LoVo (cell line): ENCODE measurements around the gene KIZ.
"Not testable (repeated sequence)": the region's sequence is repeated elsewhere in the genome, so short reads cannot be mapped to it uniquely, and the experiment has no call there.

Source experiments
- DNase-seq: peaks from one replicate; pipeline ENCODE4 v3.0.0-alpha.2; 2016; ENCODE audit warnings: low spot score

The KIZ gene

DNA sequence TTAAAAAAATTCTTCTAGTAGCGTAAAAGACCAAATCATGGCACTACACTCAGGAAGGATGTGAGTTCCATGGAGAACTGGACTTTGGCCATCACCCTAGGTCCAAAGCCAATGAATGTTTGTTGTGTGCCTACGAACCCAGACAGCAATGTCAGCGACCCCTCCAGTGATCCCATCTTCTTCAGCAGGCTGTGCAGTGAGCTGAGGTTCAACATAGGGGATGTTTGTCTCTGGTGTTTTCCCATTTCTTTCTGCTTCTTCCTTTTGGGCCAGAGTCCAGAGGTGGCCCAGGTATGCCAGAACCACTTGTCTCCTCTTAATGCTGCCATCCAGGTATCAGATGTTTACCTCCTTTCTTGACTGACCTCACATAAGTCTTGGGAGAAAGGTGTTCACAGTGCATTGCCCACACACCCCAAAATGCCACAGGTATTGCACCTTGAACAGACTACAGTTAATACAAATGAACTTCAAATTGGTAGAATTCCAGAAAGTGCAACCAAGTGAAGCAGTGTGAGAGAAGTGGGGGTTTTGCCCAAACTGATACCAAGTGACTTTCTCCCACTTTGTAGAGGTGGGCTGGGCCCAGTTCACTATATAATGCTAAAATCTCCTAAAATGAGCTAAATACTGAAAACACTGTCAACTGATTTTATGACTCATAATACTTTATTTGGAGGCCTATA is 14.1 kb downstream of the KIZ start:
- no peak for DNase-seq

DNA sequence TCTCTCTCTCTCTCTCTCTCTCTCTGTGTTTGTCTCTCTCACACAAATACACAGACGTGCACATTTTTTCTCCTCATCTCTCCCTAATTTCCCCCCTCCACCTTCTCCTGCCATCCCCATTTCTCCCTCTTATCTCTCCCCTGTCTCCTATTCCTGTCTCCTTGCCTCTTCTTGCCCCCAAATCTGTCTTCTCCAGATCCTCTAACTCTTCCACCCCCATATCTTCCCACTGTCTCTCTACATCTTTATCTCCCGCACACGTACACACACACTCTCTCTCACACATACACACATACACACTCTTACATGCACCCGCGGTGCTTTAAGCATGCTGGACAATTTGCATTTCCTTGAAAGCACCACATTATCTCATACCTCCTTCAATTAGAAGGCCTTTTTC is 15.9 kb downstream of the KIZ start:
- no peak for DNase-seq

DNA sequence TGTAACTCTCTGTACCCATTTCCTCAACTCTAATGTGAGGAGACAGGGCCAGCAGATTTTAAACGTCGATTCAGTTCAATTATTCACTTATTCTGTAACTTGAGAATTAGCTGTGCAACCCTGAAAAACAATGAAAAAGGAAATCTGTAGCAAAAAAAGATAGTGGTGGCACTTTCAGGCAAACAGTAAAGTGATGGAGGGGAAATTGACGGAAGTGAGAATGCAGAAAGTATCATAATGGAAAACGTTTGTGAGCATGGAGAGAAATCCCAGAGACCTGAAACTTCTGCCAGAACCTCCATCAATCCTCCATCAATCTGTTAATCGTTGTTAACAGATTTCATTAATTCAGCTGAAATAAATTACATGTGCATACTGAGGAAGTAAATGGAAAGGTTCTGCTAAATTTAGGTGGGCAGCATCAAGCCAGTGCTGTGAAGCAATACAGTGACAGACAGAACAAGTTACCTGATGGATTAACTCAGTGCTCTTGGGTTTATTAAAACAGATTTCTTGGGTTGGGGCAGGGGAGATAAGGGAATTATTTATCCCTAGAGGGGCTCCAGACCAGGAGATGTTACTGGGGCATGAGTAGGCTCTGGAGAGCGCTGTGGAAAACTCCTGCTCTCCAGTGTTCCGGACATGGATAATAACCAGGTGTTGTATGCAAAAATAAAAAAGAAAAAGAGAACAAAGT is 17.5 kb downstream of the KIZ start:
- no peak for DNase-seq

DNA sequence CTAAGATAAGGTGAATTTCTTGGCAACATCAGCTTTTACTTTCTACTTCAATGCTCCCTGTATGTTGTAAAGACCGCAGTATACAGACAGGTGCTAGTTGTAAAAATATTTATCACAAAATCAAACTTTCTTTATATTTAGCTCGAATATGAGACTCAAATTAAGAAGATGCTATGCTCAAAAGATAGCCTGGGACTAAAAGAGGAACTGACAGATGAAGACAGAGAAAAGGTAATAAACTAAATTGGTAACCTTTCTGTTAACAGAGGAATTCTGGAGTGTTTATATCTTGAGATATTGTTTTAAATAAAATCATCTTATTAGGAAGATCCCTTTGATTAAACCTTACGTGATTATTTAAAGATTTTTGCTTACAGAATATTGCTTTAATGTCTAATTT is 19.5 kb downstream of the KIZ start:
- no peak for DNase-seq

DNA sequence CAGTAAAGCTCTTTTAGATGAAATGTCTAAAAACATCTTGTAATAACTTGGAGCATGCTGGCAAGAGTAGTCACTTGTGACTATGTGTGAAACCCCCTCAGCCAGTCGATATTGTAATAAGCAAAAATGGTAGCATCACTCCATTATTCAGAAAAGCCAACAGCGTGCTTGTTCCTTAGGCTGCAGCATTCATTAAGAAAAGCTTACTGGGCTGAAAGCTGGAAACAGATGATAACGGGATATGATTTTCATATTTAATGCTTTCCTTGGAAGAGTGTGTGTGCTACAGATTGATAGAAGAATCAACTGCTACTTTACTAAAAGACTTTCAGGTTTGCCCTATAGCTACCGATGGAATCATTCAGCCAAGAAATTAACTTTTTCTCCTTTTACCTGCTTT is 20.3 kb downstream of the KIZ start:
- DNase-seq: no peak

DNA sequence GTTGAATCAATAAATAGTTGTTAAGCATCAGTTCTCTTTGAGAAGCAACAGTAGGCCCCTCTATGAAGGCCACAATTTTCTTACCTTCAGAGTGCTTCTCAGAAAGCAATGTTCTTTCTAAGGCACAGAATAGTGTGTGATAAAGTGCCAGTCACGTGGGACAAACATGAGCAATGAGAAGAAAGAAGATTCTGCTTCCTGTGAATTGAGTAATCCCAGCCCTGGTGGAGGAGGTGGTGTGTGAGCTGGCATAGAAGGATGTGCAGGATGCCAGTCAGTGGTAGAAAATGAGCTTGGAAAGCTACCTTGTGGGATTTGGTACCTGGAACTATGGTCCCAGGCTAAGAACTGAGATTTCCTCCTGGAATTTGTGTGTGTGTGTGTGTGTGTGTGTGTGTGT is 21.7 kb downstream of the KIZ start:
- no peak for DNase-seq

DNA sequence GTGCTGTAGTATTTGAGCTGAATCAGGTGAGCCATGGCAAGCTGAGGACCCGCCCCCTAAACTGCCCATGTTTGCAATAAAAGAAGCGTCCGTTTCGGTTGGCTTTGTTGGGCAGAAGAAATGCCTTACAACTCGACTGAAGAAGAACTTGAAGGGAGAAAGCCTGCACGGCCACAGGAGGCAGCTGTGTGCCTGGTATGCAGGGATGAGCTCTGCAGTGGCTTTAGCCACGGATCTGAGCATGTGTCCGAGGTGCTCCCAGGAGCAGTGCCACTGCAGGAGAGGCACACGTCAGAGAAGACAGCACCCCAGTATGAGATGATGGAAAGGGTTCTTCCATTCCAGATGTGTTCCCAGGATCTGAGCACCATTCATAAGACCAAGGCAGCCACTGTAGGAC is 23.5 kb downstream of the KIZ start:
- no peak for DNase-seq

DNA sequence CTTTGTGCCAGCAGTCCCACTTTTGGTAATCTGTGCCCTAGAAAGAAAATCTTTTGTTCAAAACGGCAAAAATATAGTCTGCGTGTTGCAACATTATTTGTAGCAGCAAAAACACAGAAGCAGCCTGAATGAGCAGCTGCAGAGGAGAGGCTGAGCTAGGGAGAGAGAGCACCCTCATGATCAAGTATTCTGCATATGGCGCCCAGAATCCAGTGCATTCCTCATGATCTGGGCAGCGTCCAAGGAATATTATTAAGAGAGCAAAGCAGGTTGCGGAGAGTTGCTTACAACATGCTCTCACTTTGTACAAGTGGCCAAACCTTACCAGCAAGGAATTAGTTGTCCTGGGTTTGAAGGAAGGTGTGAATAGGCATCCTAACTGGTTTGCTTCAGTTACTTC is 25.9 kb downstream of the KIZ start:
- no peak for DNase-seq

DNA sequence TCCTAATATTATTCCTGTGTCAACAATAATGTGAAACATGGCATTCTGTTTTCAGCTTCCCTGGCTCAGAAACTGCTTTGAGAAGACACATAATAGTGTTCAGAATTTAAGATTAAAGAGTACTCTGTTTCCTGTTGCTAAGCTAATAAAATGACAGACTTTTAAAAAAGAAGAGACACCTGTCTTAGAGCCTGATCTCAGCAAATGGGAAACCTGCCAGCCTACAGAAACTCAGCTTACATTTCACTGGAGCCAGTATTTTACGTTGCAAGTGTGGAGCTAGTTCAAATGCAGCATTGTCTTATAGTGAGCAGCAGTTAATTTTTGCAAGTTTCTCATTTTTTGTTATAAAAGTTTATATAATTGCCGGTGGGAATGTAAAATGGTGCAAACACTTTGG is 28.8 kb downstream of the KIZ start:
- DNase-seq: no peak

DNA sequence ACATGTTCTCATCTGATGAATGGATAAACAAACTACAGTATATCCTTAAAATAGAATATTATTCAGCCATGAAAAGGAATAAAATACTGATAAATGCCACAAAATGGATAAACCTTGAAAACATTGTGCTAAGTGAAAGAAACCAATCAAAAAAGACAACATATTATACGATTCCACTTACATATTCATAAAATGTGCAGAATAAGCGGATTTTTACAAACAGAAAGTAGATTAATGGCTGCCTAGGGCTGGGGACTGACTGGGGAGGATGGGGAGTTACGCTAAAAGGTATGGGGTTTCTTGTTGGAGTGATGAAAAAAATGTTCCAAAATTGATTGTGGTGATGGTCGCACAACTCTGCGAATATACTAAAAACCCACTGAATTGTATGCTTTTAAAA is 29.4 kb downstream of the KIZ start:
- no peak for DNase-seq

DNA sequence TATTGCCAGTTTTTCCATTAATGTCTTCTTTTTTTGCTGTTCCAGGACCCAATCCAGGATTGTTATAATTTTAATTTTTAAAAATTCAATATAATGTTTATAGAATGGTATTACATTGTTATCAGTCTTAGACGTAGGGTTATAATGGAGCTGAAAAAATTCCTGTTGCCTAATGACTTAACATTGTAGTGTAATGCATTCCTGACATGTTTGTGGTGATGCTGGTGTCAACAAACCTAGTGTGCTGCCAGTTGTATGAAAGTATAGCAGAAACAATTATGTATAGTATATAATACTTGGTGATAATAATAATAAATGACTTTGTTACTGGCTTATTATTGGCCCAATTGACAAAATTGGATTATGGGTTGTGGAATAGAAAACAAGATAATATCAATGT is 30.4 kb downstream of the KIZ start:
- DNase-seq: no peak

DNA sequence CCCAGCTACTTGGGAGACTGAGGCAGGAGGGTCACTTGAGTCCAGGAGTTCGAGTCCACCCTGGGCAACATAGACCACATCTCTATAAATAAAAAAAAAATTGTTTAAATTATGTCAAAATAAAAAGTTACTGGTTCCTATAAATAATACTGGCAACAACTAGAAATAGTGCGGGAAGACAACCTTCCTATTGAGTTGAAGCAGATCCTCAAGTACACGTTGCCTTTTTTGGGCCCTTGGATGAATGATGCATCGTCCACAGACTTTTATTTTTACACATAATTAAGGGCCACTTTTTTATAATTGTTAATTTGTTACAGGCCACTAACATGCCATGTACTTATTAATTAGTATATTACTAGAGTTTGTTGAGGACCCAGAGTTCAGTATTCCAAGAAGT is 31.1 kb downstream of the KIZ start:
- no peak for DNase-seq

DNA sequence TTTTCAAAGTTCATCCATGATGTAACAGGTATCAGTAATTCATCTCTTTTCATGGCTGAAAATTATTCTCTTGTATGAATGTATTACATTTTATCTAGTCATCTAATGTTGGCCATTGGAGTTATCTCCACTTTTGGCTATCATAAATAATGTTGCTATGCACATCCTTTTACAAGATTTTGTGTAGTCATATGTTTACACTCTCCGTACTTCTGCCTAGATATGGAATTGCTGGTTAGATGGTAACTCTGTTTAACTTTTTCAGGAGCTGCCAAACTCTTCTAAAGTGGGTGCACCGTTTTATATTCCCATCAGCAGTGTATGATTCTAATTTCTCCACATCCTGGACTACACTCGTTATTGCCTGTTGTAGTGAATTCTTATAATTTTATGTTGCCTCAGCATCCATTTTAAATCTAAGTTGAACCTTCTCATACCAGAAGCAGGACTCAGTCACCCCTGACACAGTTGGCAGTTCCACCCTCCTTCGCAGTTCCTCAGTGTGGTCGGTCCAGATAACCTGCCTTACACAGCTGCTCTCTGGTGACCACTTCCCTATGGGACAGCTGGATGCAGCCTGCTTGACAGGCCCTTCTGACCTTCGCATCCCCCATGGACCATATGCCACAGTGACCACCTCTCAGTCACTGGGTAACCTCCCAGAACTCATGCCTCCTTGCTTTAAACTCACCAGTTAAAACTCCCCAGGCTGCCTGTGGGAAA is 33.9 kb downstream of the KIZ start:
- no peak for DNase-seq

DNA sequence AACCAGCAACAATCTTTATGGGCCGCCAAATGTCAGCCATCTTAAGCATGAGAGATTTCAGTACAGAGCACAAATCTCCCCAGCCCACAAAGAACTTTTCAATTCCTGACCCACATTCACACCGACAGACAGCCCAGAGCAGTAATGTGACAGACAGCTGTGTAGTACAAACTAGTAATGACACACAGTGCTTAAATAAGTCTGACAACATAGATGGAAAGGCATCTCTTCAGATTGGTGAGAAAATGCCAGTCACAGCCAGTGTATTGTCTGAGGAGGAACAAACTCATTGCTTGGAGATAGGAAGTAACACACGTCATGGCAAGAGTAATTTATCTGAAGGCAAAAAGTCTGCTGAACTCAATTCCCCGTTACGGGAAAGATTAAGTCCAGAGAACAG is 36.0 kb downstream of the KIZ start:
- DNase-seq: no peak

DNA sequence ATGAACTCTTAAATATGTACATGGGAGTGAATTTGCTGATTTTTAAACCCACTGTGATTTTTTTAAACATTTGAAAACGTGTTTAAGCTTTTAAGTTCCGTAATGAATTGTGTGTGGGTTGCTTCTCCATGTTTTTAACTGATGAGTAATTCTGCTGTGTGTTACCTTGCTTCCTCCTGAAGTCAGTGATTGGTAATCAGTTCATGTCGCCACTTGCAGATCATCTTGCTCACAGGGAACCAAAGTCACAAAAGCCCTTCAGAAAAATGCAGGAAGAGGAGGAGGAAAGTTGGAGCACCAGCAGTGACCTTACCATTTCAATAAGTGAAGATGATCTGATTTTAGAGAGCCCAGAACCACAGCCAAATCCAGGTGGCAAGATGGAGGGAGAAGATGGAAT is 36.7 kb downstream of the KIZ start:
- no peak for DNase-seq

DNA sequence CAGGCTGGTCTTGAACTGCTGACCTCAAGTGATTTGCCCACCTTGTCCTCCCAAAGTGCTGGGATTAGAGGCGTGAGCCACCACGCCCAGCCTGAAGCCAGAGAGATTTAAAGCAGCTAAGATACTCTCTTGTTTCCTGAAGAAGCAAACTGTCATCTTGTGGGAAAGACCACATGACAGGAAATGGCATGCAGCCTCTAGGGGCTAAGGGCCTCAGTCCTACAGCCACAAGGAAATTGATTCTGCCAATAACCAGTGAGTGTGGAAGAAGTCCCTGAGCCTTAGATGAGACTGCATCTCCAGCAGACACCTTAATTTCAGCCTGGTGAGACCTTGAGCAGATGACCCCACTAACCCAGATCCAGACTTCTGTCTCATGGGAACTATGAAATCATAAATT is 40.9 kb downstream of the KIZ start:
- DNase-seq: no peak

DNA sequence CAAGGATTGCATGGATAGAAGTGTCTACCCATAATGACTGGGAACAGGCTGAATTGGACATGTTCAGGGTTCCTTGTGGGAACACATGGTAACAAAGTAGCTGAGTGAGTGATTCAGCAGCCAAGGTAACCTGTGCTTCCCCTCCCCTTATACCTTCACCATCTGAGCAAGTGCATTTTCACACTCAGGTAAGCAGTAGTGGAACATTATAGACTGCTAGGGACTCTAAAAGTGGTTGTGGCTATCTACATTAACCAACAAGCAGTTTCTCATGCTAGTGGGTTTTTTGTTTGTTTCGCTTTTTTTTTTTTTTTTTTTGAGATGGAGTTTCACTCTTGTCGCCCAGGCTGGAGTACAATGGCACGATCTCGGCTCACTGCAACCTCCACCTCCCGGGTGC is 41.4 kb downstream of the KIZ start:
- no peak for DNase-seq

DNA sequence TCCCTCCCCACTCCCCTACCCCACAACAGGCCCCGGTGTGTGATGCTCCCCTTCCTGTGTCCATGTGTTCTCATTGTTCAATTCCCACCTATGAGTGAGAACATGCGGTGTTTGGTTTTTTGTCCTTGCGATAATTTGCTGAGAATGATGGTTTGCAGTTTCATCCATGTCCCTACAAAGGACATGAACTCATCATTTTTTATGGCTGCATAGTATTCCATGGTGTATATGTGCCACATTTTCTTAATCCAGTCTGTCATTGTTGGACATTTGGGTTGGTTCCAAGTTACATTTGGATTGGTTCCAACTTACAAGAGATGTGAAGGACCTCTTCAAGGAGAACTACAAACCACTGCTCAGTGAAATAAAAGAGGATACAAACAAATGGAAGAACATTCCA is 42.2 kb downstream of the KIZ start:
- not testable (repeated sequence) for DNase-seq

DNA sequence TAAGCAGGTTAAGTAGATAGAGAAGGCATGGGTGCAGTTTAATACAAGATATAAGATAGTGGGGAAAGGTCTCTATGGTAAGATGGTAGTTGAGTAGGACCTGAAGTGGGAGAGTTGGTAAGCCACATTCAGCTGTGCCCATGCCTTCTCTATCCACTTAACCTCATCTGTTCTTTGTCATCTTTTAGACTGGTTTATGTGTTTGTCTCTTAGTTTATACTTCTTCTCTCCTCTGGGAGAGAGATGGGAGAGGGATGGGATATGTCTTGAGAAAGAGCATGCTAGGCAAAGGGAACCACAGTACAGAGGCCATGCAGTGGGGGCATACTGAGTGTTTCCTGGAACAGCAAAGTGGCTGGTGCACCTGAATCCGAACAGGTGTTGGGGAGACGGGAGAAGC is 46.7 kb downstream of the KIZ start:
- DNase-seq: no peak

DNA sequence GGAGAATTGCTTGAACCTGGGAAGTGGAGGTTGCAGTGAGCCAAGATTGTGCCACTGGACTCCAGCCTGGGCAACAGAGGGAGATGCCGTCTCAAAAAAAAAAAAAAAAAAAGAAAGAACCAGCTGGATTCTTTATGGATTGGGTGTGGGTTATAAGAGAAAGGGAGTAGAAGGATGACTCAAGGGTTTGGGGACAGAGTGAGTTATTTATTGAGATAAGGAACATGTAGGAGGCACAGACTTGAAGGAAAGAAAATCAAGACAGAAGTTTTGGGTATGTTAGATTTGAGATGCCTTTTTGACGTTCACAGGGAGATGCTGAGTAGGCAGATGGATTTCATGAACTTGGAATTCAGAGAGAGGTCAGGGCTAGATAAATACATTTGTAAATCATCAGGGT is 47.6 kb downstream of the KIZ start:
- peak; percentile 6 for DNase-seq

DNA sequence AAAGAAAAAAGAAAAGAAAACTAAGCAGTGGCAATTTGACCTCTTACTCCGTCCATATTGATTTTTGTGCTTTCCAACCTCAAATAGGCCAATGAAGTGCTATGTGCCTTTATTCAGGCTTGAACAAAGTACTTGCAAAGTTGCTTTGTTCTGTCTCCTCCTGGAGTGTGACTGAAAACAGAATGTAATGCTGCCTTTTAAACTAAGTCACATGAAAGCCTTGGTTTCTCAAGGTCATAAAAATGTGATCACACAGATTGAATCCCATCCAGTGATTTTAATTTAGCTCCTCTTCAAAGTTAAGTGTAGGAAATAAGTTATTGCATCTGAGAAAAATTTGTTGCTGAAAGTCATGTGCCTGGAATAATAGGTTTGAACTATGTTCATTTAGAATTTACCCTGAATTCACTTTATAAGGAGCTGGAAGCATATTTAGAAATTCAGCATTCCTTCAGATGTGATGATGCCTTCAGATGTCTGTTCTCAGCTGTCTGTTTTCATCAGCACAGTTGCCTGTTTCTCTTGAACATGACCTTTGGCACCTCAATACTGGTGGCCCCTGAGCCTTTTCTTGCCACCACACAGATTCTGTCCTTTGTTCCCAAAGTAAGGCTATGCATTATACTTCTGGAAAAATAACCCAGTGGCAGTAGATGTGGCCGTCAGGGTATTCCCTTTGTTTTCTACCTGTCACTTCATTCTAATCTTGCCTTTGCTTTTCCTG is 48.8 kb downstream of the KIZ start:
- DNase-seq: no peak

DNA sequence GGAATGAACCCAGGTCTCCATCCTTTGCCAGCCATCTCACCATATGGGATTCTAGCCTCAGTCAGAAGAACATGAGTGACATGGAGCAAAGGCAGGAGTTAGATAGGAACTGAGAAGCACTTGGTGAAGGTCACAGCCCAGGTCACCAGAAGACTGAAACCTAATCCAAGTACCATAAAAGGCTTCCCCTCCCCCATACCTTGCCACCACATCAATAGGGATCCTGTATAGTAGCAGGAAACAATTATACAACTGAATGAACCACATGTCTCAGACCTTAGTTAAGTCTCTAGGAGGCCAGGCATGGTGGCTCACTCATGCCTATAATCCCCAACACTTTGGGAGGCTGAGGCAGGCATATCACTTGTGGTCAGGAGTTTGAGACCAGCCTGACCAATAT is 49.6 kb downstream of the KIZ start:
- no peak for DNase-seq

DNA sequence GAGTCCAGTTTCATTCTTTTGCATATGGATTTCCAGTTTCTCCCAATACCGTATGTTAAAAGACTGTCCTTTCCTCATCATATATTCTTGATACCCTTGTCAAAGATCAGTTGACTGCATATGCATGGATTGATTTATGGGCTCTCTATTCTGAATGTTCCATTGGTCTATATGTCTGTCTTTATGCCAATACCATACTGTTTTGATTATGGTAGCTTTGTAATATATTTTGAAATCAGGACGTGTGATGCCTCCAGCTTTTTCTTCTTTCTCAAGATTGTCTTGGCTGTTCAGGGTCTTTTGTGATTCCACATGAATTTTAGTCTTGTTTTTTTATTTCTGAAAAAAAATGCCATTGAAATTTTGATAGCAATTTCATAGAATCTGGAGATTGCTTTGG is 51.9 kb downstream of the KIZ start:
- no peak for DNase-seq
